SU-DHL-6 (cell line): Measurements from ENCODE around the gene CORO1C.

Experiments
- H2AFZ ChIP-seq: fragments of 200-600 bp; sonication (generic); 2 replicates; pipeline ENCODE4 v1.6.1; 2014; ENCODE audit warnings: low read depth, mild to moderate bottlenecking, moderate library complexity, mixed read lengths, antibody characterized with exemption, low read length; ENCODE audit not compliant: severe bottlenecking
- H3F3A ChIP-seq: fragments of 200-600 bp; shearing (Covaris generic); 2 replicates; pipeline ENCODE4 v1.6.0; 2016; ENCODE audit warnings: antibody characterized with exemption, mild to moderate bottlenecking; ENCODE audit not compliant: insufficient read depth
- H3K27ac ChIP-seq: fragments of 200-600 bp; sonication (generic); 2 replicates; pipeline ENCODE4 v1.5.1; 2016; ENCODE audit warnings: low read depth, mild to moderate bottlenecking, low read length, moderate library complexity, mixed read lengths
- H3K27me3 ChIP-seq: fragments of 200-600 bp; sonication (generic), shearing (Covaris generic); 2 replicates; pipeline ENCODE4 v1.6.0; 2014; ENCODE audit warnings: mild to moderate bottlenecking, low read length
- H3K36me3 ChIP-seq: fragments of 200-600 bp; sonication (generic); 2 replicates; pipeline ENCODE4 v1.6.1; 2014; ENCODE audit warnings: mild to moderate bottlenecking, low read length, mixed read lengths
- H3K4me2 ChIP-seq: fragments of 300-600, 200-600 bp; shearing (Covaris generic), sonication (generic); 2 replicates; pipeline ENCODE4 v1.6.0; 2014; ENCODE audit warnings: low read length, low read depth, mild to moderate bottlenecking; ENCODE audit not compliant: poor library complexity, severe bottlenecking
- H3K4me3 ChIP-seq: fragments of 200-600 bp; sonication (generic); 2 replicates; pipeline ENCODE4 v1.5.1; 2014; ENCODE audit warnings: antibody characterized with exemption, low read length, mild to moderate bottlenecking, mixed read lengths; ENCODE audit not compliant: insufficient read depth, poor library complexity, severe bottlenecking
- H3K79me2 ChIP-seq: fragments of 200-600 bp; sonication (generic); 2 replicates; pipeline ENCODE4 v1.6.1; 2014; ENCODE audit warnings: mild to moderate bottlenecking, low read length, moderate library complexity; ENCODE audit not compliant: insufficient read depth
- H3K9ac ChIP-seq: fragments of 200-600 bp; sonication (generic); 2 replicates; pipeline ENCODE4 v1.7.0; 2014; ENCODE audit warnings: mild to moderate bottlenecking, low read length
- H3K9me2 ChIP-seq: fragments of 200-600 bp; sonication (generic); replicated peaks from 2 replicates; pipeline ENCODE4 v1.6.1; 2014; ENCODE audit warnings: low read length; ENCODE audit not compliant: insufficient read depth
- H3K9me3 ChIP-seq: fragments of 200-600 bp; sonication (generic); 2 replicates; pipeline ENCODE4 v1.6.1; 2014; ENCODE audit warnings: low read length, mixed read lengths; ENCODE audit not compliant: insufficient read depth
- H4K20me1 ChIP-seq: fragments of 200-600 bp; sonication (generic); 2 replicates; pipeline ENCODE4 v1.6.1; 2014; ENCODE audit warnings: low read depth, mild to moderate bottlenecking, antibody characterized with exemption, low read length, moderate library complexity, mixed read lengths
- EZH2phosphoT487 ChIP-seq: fragments of 200-600 bp; sonication (generic), shearing (Covaris generic); conservative IDR thresholded peaks from 2 replicates; pipeline ENCODE4 v1.6.1; 2018; ENCODE audit warnings: mild to moderate bottlenecking, antibody characterized with exemption, low read length, moderate library complexity, mixed read lengths
- TF ChIP-seq, protein P1 (sequence below): fragments of 200-600 bp; sonication (generic); IDR thresholded peaks from one replicate; pipeline ENCODE4 v1.5.1; 2017; ENCODE audit warnings: antibody characterized with exemption, mild to moderate bottlenecking, low read length, moderate library complexity; ENCODE audit not compliant: insufficient read depth, poor library complexity, severe bottlenecking

CORO1C gene

GRCh38 chr12:108612788-108613282 is 118.5 kb downstream of the CORO1C start:
- no peaks in the 10 kb centered on the region for H3K36me3 ChIP-seq
- no peak overlapping the region for H3K4me3 ChIP-seq
- no peaks in the 10 kb centered on the region for H3F3A ChIP-seq
- H2AFZ ChIP-seq, result no peak overlapping the region
- H3K27ac ChIP-seq, result no peak overlapping the region
- no peaks in the 10 kb centered on the region for H3K27me3 ChIP-seq
- H3K9ac ChIP-seq, result no peak overlapping the region
- no peak for TF ChIP-seq EZH2phosphoT487
- TF ChIP-seq, protein P1, sequence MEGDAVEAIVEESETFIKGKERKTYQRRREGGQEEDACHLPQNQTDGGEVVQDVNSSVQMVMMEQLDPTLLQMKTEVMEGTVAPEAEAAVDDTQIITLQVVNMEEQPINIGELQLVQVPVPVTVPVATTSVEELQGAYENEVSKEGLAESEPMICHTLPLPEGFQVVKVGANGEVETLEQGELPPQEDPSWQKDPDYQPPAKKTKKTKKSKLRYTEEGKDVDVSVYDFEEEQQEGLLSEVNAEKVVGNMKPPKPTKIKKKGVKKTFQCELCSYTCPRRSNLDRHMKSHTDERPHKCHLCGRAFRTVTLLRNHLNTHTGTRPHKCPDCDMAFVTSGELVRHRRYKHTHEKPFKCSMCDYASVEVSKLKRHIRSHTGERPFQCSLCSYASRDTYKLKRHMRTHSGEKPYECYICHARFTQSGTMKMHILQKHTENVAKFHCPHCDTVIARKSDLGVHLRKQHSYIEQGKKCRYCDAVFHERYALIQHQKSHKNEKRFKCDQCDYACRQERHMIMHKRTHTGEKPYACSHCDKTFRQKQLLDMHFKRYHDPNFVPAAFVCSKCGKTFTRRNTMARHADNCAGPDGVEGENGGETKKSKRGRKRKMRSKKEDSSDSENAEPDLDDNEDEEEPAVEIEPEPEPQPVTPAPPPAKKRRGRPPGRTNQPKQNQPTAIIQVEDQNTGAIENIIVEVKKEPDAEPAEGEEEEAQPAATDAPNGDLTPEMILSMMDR, result no peak
- H4K20me1 ChIP-seq, result no peaks in the 10 kb centered on the region
- H3K4me2 ChIP-seq, result no peak overlapping the region
- peaks cover 7% of the 10 kb centered on the region; the same call in 1 of the 2 replicates for H3K9me3 ChIP-seq
- H3K9me2 ChIP-seq, result no peaks in the 10 kb centered on the region
- H3K79me2 ChIP-seq, result no peaks in the 10 kb centered on the region

GRCh38 chr12:108611884-108612415 is 119.4 kb downstream of the CORO1C start:
- H3F3A ChIP-seq, result no peaks in the 10 kb centered on the region
- H3K9ac ChIP-seq, result no peak overlapping the region
- no peak overlapping the region for H2AFZ ChIP-seq
- H4K20me1 ChIP-seq, result no peaks in the 10 kb centered on the region
- H3K4me2 ChIP-seq, result no peak overlapping the region
- TF ChIP-seq EZH2phosphoT487, result no peak
- TF ChIP-seq, protein P1, result peak; percentile 59
- H3K9me3 ChIP-seq, result peaks cover 7% of the 10 kb centered on the region; the same call in 1 of the 2 replicates
- no peak overlapping the region for H3K4me3 ChIP-seq
- H3K79me2 ChIP-seq, result no peaks in the 10 kb centered on the region
- H3K36me3 ChIP-seq, result no peaks in the 10 kb centered on the region
- no peaks in the 10 kb centered on the region for H3K27me3 ChIP-seq
- H3K27ac ChIP-seq, result no peak overlapping the region
- H3K9me2 ChIP-seq, result no peaks in the 10 kb centered on the region

DNA sequence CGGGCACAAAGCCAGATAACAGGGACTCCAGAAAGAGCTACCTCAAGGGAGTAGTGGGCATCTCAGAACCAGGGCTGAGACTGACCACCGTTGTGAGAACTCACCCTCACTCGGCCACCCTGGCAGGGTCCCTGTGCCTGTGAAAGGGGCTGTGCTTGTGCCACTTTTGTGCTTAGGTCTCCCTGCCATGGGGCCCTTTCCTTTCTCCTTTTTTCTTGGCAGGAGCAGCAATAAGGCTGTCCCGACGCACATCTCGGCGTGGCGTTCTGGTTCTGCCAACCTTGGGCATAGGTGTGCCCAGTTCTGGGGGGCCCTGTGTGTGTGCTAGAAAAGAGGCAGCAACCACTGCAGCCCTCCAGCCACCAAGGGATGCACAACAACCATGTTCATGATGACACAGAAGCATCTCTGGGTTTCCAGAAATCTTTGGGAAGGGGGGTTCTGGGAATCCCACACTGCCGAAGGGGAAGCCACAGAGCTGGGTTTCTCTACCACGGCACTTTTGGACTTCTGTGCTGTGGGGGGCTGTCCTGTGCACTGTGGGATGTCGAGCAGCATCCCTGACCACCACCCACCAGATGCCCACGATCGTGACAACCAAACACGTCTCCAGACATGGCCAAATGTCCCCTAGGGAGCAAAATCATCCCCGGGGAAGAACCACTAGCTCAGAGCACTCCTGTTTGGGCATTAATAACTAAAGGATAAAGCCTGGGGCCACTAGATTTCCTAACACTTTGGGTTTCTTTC is 120.3 kb downstream of the CORO1C start:
- H3K27me3 ChIP-seq, result no peaks in the 10 kb centered on the region
- H4K20me1 ChIP-seq, result no peaks in the 10 kb centered on the region
- no peak overlapping the region for H3K9ac ChIP-seq
- TF ChIP-seq EZH2phosphoT487, result no peak
- TF ChIP-seq, protein P1, result no peak
- H3K9me2 ChIP-seq, result no peaks in the 10 kb centered on the region
- H3K4me3 ChIP-seq, result no peak overlapping the region
- H3K36me3 ChIP-seq, result no peaks in the 10 kb centered on the region
- H3K79me2 ChIP-seq, result no peaks in the 10 kb centered on the region
- no peaks in the 10 kb centered on the region for H3F3A ChIP-seq
- no peak overlapping the region for H3K27ac ChIP-seq
- peaks cover 4% of the 10 kb centered on the region; the same call in 1 of the 2 replicates for H3K9me3 ChIP-seq
- no peak overlapping the region for H2AFZ ChIP-seq
- no peak overlapping the region for H3K4me2 ChIP-seq
